Lower leg skin (tissue), 4 donors: ENCODE measurements around the gene FLII. TPM values are rescaled to one million over a fixed set of nuclear protein-coding genes. Genes with fewer than 3 reads are reported as not detected.
"Not testable (repeated sequence)": the region's sequence is repeated elsewhere in the genome, so short reads cannot be mapped to it uniquely, and the experiment has no call there.

Experiments
- DNase-seq, 2 donors: peaks; one replicate each; pipeline ENCODE4 v3.0.0-alpha.2; 2019; ENCODE audit warnings: low spot score in 2 of 2
- H3K4me3 ChIP-seq: fragments of 200-600 bp; sonication (generic); 2 replicates; pipeline ENCODE4 v1.5.1; 2017; ENCODE audit warnings: mild to moderate bottlenecking, low read depth; ENCODE audit not compliant: poor library complexity, severe bottlenecking
- POLR2A ChIP-seq, 2 donors: fragments of 450-650 bp; IDR thresholded peaks; one replicate each; pipeline ENCODE4 v1.6.1; 2016 to 2017; ENCODE audit warnings: antibody characterized with exemption in 2 of 2, mild to moderate bottlenecking in 1 of 2, moderate library complexity in 1 of 2
- whole genome bisulfite sequencing, 2 donors: methylation state at CpG; one replicate each; pipeline ENCODE4 v1.1.5; 2018; 5-methylcytosine and 5-hydroxymethylcytosine counted together
- intact Hi-C: fragments of 100-400 bp; cut with DNase I; formaldehyde crosslinking; loops from one replicate; pipeline ENCODE4 v1.15.0; 2023; ENCODE audit warnings: low total_unique reads
- total RNA-seq, 4 donors: library from RNA; depleted of rRNA; stranded (reverse); fragments of >200 nt; gene quantifications; one replicate each; pipeline ENCODE4 v1.1.0, GENCODE V29; 2016
- TF ChIP-seq, protein P1 (sequence below), 3 donors: fragments of 450-650 bp; IDR thresholded peaks; one replicate each; pipeline ENCODE4 v1.5.1; 2016; ENCODE audit warnings: antibody characterized with exemption in 3 of 3, mild to moderate bottlenecking in 3 of 3, moderate library complexity in 2 of 3

Gene FLII
- 100 to 1,000 TPM; 202 to 292 (median 238) TPM for total RNA-seq

DNA sequence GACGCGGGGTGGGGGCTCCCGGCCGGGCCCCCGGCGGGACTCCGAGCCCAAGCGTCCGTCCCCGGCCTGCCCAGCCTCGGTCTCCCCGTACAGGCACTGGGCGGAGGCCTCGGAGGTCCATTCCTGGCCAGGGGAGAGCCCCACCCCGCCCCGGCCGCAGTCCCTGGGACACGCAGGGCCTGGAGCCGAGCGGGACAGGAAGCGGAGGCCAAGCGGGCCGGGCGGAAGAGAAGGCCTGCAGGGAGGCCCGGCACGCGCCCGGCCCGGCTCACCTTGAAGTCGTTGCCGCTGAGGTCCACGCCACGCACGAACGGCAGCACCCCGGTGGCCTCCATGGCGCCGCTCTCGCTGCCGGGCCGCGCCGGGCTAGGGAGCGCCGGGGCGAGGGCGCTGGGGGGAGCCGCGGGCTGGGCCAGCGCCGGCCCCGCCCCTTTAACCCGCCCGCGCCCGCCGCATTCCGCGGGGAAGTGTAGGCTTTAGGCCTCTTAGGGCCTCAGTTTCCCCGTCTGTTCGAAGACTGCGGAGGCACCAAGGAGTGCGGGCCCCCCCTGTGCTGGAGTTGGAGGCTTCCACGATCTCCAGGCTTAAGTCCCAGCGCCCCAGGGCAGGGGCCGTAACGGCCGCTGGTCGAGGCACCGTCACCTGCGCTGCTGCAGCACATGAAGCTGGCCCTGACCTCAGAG is at the start of gene FLII:
Gene FLII, minus strand, starts transcription at position 383 of the 683 bp plus-strand sequence. Its CDS starts 48 bp downstream, at position 335.
- peak in 1 of 2 donors; percentile 91 for DNase-seq
- TF ChIP-seq, protein P1, sequence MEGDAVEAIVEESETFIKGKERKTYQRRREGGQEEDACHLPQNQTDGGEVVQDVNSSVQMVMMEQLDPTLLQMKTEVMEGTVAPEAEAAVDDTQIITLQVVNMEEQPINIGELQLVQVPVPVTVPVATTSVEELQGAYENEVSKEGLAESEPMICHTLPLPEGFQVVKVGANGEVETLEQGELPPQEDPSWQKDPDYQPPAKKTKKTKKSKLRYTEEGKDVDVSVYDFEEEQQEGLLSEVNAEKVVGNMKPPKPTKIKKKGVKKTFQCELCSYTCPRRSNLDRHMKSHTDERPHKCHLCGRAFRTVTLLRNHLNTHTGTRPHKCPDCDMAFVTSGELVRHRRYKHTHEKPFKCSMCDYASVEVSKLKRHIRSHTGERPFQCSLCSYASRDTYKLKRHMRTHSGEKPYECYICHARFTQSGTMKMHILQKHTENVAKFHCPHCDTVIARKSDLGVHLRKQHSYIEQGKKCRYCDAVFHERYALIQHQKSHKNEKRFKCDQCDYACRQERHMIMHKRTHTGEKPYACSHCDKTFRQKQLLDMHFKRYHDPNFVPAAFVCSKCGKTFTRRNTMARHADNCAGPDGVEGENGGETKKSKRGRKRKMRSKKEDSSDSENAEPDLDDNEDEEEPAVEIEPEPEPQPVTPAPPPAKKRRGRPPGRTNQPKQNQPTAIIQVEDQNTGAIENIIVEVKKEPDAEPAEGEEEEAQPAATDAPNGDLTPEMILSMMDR (IDR thresholded peaks at IDR 0.05): no peak
- no peak for TF ChIP-seq POLR2A (IDR thresholded peaks at IDR 0.05)
- intact Hi-C loops: no loop called here
- WGBS, 2 donors: 0 to 2% methylated on average over 21 to 44 of the region's 71 CpGs
- H3K4me3 ChIP-seq: peak within 1 kb of the TSS; percentile 85

DNA sequence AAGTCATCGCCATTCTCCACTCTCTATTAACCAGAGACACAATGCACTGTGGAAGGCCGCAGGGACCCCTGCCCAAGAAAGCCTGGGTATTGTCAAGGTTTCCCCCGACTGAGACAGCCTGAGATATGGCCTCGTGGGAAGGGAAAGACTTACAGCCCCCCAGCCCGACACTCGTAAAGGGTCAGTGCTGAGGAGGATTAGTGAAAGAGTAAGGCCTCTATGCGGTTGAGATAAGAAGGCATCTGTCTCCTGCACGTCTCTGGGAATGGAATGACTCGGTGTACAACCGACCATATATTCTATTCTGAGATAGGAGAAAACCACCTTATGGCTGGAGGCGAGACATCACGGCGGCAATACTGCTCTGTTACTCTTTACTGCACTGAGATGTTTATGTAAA is 44.7 kb upstream of the FLII start:
- DNase-seq, intact Hi-C loops, H3K4me3 ChIP-seq: not testable (repeated sequence)
- WGBS, 2 donors: 81 to 85% methylated on average over 13 of the region's 13 CpGs

DNA sequence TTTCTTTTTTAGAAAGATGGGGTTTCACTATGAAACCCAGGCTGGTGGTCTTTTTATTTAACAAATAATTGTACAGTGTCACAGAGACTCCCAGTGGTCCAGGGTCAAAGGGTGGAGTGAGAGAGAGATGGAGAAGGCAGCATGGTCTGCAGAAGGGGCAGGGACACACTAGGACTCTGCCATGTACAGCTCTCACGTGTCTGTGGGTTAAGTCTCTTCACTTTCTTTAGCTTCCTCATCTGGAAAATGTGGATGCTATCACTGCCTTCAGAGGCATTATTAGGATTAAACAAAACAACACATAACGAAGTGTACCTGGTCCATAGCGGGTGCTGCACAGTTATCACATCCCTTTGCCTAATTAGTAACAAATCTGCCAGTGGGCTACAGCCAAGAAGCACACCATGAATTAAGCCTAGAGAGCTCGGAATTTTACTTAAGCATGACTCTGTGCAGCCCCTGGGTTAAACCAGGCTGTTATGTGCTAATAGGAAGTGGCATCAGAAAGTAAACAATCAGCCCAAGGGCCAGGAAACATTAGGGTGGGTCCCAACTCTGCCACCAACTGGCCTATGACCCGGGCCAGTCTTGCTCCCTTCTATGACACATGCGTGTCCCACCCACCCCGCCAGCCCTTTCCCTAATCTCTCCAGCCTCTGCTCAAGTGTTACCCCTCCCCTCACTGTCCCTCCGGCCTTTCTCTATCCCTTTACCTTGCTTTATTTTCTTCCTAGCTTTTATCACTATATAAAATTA is 42.4 kb upstream of the FLII start:
- TF ChIP-seq, protein P1 (IDR thresholded peaks at IDR 0.05): no peak
- no peak for TF ChIP-seq POLR2A (IDR thresholded peaks at IDR 0.05)
- DNase-seq: no peak
- intact Hi-C loops: no loop called here
- no peak overlapping the region for H3K4me3 ChIP-seq
- WGBS, 2 donors: 73 to 80% methylated on average over 8 of the region's 8 CpGs

DNA sequence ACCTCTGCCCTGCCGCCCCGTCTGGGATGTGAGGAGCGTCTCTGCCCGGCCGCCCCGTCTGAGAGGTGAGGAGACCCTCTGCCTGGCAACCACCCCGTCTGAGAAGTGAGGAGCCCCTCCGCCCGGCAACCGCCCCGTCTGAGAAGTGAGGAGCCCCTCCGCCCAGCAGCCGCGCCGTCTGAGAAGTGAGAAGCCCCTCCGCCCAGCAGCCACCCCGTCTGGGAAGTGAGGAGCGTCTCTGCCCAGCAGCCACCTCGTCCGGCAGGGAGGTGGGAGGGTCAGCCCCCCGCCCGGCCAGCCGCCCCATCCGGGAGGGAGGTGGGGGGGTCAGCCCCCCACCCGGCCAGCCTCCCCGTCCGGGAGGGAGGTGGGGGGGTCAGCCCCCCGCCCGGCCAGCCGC is 39.5 kb upstream of the FLII start:
- WGBS, 2 donors: no CpG with 5 or more reads among the region's 30 CpGs
- intact Hi-C loops, H3K4me3 ChIP-seq, DNase-seq: not testable (repeated sequence)

DNA sequence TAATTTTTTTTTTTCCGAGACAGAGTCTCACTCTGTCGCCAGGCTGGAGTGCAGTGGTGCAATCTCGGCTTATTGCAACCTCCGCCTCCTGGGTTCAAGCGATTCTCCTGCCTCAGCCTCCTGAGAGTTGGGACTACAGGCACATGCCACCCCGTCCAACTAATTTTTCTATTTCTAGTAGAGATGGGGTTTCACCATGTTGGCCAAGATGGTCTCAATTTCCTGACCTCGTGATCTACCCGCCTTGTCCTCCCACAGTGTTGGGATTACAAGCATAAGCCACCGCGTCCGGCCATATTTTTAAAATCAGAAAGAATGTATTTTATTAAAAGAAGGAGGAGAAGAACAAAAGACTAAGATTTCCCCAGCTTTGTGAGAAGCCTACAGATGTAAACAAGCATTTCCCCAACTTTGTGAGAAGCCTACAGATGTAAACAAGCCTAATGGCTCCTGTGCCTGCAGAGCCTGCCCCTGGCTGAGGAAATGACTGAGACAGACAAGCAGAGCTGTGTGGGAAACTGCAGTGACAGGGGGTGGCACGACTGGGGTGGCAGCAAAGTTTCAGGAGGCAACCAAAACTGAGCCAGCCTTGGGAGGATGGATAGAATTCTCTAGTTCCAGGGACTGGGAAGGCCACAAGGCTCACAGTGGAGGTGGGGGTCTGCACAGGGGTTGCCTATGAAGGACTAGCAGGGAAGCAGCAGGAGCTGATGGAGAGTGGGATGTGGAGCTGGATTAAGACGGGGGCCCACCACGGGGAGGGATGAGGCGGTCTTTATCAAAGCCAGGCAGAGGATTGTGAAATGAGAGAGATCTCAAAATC is 33.4 kb upstream of the FLII start:
- WGBS, 2 donors: 90 to 91% methylated on average over 15 of the region's 15 CpGs
- intact Hi-C loops: no loop called here
- DNase-seq: no peak
- no peak overlapping the region for H3K4me3 ChIP-seq
- no peak for TF ChIP-seq POLR2A (IDR thresholded peaks at IDR 0.05)

DNA sequence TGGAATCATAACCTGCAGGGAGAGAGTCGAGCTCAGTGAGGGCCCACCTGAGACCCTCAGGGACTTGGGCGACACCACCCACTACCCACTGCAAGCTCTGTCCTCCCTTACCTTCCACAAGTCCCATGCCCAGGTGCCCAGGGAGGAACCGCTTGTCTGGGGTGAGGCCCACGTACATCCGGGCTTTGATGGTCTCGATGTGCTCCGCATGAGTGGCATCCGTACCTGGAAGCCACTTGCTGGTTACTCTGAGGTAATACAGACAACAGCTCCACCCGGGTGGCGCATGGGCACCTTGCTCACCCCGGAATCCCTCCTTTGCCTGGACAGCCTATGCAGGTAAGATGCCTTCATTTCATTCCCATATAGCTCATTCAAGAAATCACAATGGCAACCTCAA is 26.8 kb upstream of the FLII start:
- DNase-seq: no peak
- WGBS, 2 donors: 96 to 98% methylated on average over 11 of the region's 11 CpGs
- H3K4me3 ChIP-seq: no peak overlapping the region
- no peak for TF ChIP-seq POLR2A (IDR thresholded peaks at IDR 0.05)
- TF ChIP-seq, protein P1 (IDR thresholded peaks at IDR 0.05): no peak
- intact Hi-C loops: no loop called here

DNA sequence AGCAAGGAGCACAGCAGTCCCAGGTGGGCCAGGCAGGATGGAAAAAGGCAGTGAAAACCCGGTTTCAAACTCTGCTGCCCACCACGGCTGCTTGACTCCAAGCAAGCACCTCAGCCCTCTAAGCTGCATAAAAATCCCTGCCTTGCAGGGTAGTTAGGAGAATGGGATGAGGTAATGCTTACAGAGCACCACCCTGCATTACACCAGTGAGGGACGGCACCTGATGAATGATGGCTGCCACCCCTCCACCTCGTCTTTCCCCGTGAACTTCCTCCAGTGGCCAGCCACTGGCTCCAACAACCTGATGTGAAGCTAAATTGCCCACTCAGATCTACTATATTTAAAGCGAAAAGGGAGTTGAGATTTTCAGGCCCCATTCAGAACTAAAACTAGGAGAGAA is 23.2 kb upstream of the FLII start:
- no peak for DNase-seq
- intact Hi-C loops: no loop called here
- no peak overlapping the region for H3K4me3 ChIP-seq
- TF ChIP-seq, protein P1 (IDR thresholded peaks at IDR 0.05): no peak
- TF ChIP-seq POLR2A (IDR thresholded peaks at IDR 0.05): no peak
- WGBS, 2 donors: 91% methylated on average over 6 of the region's 6 CpGs
